NCI-H2227 (cell line): ENCODE data around the gene SLC22A2.
"Not testable (repeated sequence)": the region's sequence is repeated elsewhere in the genome, so short reads cannot be mapped to it uniquely, and the experiment has no call there.

Experiments used
- DNase-seq: peaks from one replicate; lab custom pipeline; 2025; ENCODE audit not compliant: unreplicated experiment; lab: John Stamatoyannopoulos, UW

SLC22A2 gene

DNA sequence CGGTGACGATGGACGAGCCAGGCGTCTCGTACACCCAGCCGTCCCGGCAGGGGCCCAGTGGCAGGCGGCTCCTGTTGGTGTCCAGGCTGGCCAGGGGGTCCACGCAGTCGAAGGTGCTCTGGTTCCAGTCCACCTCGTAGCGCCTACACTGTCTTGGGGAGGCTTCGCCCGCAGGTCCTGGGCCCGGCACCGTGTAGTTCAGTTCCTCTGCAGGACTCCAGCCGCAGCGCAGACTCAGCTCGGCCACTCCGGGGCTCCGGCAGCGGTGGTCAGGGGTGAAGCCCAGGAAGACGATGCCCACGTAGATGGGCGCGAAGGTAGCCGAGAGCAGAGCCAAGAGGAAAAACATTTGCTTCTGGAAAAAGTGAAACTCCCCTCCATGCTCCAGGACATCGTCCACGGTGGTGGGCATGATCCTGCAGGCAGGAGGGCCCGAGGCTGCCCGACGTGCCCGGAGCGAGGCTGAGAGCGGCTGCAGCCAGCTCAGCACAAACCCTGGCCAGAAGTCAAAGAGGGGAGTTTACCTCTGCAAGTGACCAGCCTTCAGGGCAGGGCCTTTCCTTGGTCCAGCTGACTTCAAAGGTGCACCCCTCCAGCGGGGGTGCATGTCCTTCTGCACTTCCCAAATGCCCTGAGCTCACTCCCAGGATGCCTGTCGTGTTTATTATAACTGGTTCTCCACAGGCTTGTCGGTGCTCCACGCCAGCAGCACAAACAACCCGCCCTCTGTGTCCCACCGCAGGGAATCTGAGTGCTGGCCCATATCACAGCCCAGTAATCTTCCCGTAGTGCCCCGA lies at the start of gene SLC22A2:
TSS of gene SLC22A2 (minus strand) at position 476 of the 797 bp plus-strand sequence. CDS start at position 412, 64 bp downstream.
- no peak for DNase-seq

DNA sequence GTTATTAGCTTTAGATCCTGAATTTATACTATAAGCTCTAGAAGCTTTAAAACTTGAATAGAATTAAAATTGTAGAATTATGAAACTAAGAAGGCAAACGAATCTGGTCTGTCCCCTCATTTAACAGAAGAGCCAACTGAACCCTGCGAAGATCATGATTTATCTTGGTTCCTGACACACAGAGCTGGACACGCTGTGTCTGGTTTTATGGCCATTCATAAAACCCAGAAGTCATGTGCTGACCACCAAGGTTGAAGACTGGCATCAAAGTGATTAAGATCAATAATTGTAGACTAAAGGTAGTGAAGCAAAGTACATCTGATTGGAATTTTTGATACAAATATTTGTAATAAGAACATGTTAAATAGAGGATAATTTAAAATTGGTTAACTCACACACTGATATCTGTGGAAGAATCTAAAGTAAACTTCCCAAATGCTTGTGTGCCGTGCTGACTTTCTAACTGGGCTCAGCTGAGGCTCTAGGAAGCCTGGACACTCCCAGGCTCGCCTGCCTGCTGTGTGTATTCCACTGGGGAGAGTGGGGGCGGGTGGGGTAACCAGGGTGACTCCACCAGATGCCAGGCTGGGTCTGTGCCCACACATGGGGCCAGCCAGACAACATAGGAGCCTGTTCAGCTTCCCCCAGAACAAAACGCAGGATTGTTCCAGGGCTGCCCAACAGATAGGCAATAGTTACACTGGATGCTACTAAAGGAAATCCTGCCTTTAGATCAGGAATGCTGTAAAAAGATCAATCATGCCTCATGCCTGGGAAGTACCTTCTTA lies 47.5 kb upstream of the SLC22A2 start:
- DNase-seq = no peak

DNA sequence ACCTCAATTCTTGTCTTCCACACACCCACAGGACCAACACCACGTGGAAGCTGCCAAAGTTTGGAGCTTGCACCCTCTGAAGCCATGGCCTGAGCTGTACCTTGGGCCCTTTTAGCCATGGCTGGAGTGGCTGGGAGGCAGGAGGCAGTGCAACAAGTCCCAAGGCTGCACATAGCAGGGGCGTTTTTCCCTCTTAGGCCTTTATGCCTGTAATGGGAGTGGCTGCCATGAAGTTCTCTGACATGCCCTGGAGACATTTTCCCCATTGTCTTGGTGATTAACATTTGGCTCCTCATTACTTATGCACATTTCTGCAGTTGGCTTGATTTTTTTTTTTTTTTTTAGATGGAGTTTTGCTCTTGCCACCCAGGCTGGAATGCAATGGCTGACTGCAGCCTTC lies 45.2 kb upstream of the SLC22A2 start:
- no peak for DNase-seq

DNA sequence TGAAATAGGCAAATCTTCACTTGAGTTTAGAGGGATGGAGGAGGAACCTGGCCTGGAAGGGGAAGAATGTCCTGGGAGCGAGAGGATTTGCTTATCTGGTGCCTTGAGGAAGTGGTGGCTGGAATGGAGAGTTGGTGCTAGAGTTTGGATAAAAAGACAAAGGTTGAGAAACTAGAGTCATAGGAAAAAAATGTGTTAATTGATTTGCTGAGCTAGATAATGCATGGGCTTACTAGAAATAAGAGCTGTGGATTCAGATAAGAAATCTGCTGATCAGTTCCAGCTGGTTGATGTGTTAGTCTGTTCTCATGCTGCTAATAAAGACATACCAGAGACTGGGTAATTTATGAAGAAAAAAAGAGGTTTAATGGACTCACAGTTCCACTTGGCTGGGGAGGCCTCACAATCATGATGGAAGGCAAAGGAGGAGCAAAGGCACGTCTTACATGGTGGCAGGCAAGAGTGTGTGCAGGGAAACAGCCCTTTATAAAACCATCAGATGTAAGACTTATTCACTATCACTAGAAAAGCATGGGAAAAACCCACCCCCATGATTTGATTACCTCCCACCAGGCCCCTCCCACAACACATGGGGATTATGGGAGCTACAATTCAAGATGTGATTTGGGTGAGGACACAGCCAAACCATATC lies 43.9 kb upstream of the SLC22A2 start:
- not testable (repeated sequence) for DNase-seq

DNA sequence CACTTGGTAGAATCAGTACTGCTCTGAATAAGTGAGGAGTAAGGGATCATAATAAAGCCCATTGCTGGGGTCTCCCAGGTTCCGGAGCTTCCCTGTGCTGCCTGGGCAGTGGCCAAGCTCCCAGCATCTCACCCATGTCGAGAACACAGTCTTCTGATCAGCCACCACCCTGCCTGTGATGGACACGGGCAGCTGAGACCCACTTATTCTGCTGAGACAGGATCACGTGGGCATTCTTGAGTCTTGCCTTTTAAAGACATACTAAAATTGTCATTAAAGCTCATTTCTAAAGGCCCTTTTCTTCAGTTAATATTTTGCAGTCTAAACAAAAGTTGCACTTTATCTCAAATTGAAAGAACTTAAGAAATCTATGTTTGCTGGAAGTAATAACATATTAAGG lies 42.7 kb upstream of the SLC22A2 start:
- no peak for DNase-seq

DNA sequence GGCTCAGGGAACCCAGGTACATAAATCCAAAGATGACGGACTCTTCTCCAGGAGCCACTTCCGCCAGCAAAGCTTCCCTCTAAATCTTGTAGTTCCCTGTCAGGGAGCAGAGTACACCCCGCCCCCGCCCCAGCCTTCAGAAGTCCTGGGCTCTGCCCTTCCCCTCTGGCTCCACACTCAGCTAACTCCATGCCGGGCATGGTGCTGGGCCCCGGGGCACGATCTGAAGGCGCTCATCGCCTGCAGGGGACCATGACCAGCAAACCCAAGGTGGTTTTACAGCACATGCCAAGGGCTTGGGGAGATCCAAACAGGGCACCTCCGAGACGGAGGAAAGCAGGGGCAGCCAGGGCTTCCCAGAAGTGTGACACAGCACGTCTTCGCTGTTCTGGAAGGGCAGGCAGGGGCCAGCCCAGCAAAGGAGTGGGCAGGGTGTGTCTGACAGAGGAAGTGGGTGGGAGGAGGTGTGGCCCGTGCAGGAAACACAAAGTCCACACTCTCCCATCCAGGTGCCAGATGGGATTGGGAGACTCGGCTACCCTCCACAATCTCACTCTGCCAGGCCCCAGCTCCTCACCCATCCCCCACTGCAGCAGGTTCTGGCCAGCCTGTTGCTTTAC lies 41.6 kb upstream of the SLC22A2 start:
- no peak for DNase-seq

DNA sequence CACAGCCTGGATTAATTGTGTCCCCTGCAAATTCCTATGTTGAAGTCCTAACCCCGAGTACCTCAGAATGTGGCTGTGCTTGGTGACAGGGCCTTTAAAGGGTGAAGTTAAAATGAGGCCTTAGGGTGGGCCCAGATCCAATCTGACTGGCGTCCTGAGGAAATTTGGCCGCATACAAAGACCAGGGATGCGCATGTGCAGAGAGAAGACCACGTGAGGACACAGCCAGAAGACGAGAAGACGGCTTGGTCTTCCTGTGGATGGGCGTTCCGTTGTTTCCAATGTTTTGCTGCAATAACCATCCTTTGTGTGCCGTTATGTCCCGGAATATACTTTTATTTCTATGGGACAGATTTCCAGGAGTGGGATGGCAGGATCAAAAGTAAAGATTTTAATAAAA lies 40.9 kb upstream of the SLC22A2 start:
- DNase-seq = no peak

DNA sequence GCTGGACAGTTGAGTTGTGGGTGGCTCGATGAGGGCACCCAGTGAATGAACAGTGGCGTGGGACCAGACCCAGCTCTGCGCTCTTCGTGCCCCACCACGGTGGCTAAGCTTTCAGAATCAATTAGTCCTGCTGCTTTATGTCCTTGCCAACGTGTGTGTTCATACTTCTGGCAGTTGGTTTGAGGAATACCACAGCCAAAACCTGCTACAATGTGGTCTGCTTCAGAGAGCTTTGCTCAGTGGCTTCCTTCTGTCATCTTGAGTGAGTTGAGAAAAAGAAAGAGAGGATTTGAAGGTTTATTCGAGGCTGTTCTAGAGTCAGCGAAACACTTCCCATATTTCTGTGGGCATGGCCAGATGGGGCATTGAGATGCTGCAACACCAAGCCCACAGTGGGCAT lies 39.5 kb upstream of the SLC22A2 start:
- DNase-seq = no peak

DNA sequence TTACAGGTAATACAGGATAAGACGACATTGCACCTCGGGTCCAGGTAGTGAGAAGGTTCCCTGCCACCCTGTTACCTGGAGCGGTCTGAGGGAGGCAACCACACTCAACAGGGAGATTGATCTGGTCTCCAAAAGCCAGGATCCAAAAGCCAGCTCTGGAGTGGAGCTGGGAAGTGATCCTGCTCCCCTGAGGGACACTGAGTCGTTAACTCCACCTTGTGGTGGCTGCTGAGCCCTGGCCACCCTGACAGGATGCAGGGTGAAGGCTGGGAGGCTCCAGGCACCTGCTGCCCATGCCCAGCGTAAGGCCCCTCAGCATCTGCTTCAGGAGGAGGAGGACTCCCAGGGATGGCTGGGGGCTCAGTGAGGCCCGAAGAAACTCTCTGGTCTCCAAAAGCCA lies 38.7 kb upstream of the SLC22A2 start:
- no peak for DNase-seq

DNA sequence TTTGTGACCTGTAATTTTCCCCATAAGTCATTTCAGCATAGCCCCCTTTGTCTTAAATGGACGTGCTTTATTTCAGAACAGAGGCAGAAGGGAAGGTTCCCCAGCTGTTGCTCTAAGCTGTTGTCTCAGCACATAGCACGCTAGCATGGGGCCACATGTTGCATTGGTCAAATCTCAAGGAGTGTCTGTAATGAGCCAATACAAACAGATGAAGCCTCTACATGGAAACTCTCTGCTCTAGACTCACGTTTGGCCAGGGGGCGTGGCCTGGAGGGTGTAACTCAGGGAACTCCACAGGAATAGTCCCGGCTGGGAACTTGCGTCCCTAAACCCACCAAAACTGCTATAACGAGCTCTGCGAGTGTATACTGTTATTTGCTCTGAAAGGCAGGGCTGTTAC lies 35.2 kb upstream of the SLC22A2 start:
- no peak for DNase-seq

DNA sequence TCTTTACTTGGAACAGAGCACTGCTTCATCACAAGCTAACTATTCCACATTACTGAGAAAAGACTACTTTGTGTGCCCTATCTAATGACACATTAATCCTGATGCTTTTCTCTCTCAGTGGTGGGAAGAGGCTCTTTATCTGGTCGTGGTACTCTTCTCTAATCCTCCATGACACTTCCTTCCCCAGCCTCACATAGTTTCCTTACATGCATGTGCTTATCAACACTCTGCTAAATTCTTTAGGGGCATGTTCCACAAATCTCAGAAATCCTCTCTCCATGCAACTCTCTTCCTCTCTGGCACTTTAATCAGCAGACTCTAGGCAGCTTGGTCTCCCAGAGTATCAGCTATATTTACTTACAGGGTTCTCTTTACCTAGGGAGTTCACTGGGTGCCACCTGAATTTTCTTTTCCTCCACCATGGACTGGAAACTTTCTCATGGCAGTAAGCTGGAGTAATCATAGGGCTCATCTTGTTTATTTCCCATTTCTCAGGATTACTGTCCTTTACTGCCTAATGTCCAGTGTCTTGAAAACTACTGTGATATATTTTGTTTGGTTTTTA lies 27.0 kb upstream of the SLC22A2 start:
- no peak for DNase-seq

DNA sequence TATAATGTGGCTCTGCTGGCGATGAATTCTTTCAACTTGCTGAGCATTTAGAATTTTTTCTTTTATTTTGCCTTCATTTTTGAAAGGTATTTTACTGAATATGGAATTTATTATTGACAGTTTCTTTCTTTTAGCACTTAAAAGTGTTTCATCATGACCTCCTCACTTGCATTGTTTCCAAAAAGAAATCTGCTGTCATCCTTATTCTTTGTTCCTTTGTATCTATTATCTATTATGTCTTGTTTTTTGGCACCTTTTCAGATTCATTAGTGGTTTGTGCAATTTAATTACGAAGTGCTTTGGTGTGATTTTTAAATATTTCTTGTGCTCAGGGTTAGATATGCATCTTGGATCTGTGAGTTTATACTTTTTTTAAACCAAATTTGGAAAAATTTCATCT lies 26.0 kb upstream of the SLC22A2 start:
- DNase-seq = no peak

DNA sequence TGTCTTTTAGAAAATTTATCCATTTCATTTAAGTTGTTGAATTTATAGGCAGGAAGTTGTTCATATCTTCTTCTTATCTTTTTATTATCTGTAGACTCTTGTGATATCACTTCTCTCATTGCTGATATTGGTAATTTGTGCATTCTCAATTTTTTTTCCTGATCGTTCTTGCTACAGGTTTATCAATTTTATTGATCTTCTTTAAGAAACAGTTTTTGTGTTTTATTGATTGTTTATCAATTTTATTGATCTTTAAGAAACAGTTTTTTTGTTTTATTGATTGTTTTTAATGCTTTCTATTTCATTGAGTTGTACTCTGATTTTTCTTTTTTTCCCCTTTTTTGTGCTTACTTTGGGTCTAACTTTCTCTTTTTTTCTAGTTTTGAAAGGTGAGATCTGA lies 23.8 kb upstream of the SLC22A2 start:
- DNase-seq = no peak

DNA sequence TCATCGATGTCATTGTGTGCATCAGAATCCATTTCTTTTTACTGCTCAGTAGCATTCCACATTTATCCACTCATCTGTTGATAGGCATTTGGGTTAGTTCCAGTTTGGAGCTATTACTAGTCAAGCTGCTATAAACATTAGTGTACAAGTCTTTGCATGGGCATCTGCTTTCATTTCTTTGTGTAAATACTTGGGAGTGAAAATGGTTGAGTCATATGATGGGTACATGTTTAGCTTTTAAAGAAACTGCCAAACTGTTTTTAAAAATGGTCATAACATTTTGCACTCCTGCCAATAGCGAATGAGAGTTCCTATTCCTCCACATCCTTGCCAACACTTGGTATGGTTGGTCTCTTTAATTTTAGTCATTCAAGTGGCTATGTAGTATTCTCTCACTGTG lies 21.2 kb upstream of the SLC22A2 start:
- no peak for DNase-seq

DNA sequence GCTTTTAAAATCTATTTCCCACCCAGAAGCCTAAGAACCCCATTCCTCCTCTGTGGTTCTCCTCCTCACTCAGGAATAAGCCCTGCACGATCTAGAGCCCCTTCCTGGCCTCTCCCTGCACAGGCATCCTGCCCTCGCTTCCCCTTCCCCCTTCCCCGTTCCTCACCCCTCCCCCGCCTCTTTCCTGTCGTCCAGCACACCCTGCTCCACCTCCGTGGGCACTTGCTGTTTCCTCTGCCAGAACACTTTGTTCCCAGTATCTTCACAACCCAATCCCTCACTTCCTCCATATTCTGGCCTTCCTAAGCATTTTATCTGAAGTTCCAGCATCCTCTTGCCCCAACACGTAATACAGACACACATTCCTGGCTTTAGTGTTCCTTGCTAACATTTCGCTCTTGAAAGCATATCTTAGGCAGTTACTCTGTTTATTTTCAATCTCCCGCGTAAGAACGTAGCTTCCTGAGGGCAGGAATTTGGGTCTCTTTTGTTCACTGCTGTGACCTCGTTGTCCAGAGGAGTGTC lies 20.2 kb upstream of the SLC22A2 start:
- no peak for DNase-seq

DNA sequence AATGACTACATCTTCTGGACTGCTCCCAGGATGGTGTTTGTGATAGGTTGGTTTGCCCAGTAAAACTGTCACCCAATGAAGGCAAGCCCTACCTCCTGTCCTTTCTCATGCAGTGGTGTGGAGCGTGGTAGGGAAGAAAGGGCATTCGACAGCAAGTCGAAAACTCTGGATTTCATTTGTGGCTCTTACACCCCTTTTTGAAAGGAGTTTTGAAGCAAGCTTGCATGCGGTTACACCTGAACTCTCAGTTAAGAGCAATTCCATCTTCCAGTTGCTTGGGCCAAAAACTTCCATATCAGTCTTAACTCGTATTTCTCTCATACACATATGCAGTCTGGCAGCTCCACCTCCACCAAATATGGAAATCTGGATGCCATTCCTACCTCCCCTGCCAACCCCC lies 19.7 kb upstream of the SLC22A2 start:
- DNase-seq = no peak

DNA sequence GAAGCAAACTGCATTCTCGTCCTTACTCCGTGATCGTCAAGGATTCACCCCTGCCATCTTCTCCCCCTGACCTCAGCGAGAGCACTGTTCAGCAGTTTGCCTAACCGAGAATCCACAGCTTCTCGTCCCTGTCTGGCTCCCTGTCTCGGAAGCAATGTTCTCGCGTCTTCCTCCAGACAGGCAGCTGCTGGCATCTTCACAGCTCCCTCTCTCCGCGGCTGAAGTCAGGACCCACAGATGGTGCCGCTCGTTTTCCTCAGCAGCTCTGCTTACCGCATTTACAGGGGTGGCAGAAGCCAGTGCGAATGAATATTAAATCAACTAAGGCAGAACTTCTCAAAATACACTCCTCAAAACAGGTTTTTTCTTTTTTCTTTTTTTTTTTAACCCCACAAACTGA lies 18.9 kb upstream of the SLC22A2 start:
- DNase-seq = no peak

DNA sequence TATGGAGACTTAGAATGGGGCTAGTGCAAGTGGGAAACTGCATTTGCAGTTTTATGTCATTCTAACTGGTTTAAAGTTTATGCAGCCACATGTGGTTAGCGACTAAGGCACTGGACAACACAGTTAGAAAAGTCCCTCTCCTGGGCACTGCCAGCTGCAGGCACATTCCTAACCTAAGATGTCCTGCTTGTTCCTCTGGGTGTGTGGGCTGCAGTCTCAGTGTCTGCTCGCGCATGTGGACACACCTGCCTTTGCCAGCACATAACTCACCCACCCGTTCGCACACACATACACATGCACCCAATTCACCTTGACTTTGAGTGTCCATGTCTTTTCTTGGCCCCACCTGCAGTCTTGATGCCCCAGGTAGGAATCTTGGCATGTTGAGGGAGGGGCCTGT lies 18.5 kb upstream of the SLC22A2 start:
- DNase-seq = no peak

DNA sequence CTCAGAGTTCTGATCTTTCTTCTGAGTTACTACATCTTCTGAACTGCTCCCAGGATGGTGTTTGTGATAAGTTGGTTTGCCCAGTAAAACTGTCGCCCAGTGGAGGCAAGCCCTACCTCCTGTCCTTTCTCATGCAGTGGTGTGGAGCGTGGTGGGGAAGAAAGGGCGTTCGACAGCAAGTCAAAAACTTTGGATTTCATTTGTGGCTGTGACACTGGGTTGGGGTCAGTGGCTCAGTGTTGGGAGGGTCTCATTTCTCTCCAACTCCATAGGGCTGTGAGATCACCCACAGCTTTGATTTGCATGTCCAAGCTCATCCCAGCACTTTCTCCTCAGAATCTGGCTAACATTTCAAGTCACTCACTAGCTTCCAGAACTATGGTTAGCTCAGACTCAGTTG lies 17.5 kb upstream of the SLC22A2 start:
- DNase-seq = no peak

DNA sequence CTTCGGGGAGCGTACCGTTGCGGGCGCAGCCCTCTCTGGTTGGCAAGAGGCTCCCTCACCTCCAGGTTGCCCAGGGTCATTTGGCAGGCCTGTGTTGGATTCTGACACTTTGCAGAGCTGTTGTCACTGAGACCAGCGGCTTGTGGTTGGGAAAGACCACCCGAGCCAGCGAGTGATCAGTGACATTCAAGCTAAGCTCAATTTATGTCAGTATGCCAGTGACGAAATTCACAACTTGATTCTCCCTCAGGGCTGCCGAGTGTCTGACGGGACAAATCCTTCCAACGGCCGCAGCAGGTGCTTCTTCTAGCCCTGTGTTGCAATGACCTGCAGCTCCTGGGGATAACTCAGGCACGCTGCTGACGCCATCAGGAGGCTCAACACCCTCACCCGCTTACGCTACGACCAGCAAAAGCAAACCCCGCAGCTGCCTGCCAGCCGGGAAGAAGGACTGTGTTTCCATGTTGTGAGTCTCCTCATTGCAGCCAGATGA lies 16.9 kb upstream of the SLC22A2 start:
- no peak for DNase-seq
